Testis (tissue), 2 donors: ENCODE data around the gene ALCAM.

Source experiments
- CTCF ChIP-seq, 3 experiments: fragments of 450-650 bp in 2 of 3; fragments of 200-600 bp in 1 of 3; sonication (generic) in 1 of 3; IDR thresholded peaks; one replicate each; pipeline ENCODE4 v1.5.1; 2016 to 2019; ENCODE audit warnings: antibody characterized with exemption in 3 of 3, mild to moderate bottlenecking in 2 of 3, moderate library complexity in 1 of 3
- POLR2A ChIP-seq: fragments of 450-650 bp; IDR thresholded peaks from one replicate; pipeline ENCODE4 v1.6.1; 2017; ENCODE audit warnings: antibody characterized with exemption, mild to moderate bottlenecking, moderate library complexity

GRCh38 chr3:105564546-105565288 is 198.0 kb downstream of the ALCAM start:
- TF ChIP-seq POLR2A, result no peak
- TF ChIP-seq CTCF (IDR thresholded peaks at IDR 0.05), result no peak
